ENCODE measurements around the gene FOXN1.

FOXN1 gene

DNA sequence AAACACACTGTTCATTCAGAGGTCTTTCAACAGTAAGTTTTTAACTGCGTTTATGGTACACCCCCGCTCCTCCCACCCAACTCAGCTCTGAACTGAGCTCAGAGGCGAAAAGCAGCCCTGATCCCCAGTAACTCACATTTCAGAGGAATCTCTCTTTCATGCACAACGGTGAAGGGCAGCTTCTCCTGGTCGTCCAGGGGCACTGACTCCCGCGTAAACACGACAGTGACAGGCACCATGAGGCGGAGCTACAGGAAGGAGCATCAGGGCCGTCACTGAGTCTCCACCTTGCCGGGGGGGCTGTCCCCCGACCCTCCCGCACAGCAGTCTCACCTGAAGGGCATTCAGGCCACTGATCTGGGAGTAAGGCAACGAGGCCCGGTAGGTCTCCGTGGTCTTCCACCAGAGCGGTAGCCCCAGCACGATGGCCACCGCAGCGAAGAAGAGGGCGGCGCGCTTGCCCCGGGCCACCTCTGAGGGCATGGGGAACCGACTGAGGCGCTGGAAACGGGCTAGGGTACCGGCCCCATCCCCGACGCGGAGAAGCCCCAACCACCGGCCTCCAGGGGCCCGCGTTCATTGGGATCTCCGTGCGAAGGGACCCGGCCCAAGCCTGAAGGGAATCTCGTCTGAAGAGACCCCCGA, 64.7 kb downstream of the FOXN1 start:
- DNase-seq (ENCODE audit: low read depth), result no peak
- TF ChIP-seq, protein P1, sequence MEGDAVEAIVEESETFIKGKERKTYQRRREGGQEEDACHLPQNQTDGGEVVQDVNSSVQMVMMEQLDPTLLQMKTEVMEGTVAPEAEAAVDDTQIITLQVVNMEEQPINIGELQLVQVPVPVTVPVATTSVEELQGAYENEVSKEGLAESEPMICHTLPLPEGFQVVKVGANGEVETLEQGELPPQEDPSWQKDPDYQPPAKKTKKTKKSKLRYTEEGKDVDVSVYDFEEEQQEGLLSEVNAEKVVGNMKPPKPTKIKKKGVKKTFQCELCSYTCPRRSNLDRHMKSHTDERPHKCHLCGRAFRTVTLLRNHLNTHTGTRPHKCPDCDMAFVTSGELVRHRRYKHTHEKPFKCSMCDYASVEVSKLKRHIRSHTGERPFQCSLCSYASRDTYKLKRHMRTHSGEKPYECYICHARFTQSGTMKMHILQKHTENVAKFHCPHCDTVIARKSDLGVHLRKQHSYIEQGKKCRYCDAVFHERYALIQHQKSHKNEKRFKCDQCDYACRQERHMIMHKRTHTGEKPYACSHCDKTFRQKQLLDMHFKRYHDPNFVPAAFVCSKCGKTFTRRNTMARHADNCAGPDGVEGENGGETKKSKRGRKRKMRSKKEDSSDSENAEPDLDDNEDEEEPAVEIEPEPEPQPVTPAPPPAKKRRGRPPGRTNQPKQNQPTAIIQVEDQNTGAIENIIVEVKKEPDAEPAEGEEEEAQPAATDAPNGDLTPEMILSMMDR (conservative IDR thresholded peaks at IDR 0.05; ENCODE audit: low read depth, low read length), result no peak
- peak overlapping the region; percentile 89 for H3K4me3 ChIP-seq (ENCODE audit: low read length)

DNA sequence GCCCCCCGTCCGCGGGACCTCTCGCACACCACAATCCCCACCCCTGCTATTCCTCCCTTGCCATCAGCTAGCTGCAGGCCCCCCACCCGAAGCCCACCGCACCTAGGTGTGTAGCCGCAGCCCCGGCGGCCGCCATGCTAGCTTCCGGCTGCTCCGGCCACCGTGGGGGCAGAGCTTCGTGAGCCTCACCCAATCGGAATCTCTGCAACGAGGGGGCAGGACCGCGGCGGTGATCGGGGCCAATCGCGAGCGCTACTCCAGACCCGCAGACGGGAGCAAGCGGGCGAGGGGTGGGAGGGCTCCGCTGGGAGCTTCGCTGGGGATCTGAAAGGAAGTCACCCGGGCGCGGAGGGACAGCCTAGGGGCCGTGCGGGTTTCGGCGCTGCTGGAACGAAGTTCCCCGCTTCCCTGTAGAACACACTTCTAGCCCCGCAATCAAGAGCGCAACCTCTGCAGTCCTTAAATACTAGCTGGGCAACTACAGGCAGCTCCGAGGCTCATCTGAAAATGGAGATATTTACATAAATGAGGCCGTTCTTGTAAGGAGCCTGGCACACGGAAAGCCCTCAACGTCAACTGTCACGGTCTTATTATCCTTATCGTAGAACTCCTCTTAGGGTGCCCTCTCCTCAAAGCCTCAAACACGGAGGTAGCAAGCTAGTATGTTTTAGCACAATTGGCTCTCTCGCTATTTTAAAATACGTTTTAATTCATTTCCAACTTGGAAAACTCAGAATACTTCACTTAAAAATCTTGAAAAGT, 65.4 kb downstream of the FOXN1 start, which contains the start of gene PIGS:
PIGS (minus strand) TSS at position 164 of the 762 bp plus-strand sequence; CDS start at position 136, 28 bp downstream.
- TF ChIP-seq, protein P1 (conservative IDR thresholded peaks at IDR 0.05; ENCODE audit: low read depth, low read length), result no peak
- DNase-seq (ENCODE audit: low read depth), result peak; percentile 54
- peak within 1 kb of the TSS; percentile 89 for H3K4me3 ChIP-seq (ENCODE audit: low read length)

DNA sequence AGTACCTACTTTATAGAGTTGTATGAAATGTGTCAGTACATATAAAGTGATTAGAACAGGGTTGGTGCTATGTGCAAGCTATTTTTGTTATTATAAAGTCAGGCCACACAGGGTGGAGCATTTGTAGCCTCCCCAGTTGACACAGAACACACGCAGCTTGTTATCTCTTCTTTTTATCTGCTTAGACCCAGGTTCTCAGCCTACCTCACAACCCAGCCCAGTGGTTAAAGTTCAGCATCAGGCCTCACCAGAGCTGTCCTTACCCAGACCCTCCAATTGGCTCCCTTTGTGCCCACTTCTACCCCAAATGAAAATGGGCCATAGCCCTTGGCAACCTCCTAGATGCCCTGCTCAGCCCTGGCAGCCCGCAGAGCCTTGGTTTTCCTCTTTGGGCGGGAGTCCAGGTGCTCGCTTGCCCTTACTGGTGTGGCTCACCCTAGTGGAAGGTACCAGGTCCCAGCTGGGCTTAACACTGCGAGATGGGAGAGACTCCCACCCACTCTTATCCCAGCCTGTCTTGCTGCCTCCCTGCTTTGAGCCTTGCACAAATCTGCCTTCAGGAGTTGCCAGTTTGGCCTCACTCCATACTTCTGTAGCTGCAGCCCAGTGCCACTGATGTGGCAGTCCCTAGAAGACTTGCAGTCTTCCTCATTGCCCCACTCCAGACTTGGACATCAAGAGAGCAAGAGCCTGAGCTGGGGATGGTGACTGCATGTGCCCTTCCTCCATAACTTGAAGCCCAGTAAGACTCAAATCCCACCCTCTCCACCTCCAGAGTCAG, 66.3 kb downstream of the FOXN1 start:
- no peak overlapping the region for H3K4me3 ChIP-seq (ENCODE audit: low read length)
- no peak for DNase-seq (ENCODE audit: low read depth)
- TF ChIP-seq, protein P1 (conservative IDR thresholded peaks at IDR 0.05; ENCODE audit: low read depth, low read length), result no peak

DNA sequence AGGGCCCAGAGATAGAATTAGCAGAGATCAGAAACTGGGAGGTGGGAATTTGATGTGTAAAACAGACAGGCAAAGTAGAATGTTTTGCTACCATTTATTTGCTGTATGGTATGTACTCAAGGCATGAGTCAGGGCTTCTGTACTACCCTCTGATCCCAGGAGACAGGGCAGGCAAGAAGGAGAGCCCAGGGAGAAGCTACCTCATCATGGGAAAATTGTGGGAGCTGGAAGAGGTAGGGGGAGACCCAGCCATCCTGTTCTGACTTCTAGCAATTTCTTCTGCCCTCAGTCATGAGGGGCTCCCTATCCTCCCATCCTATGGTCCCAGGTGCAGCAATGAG, 66.9 kb downstream of the FOXN1 start:
- no peak for DNase-seq (ENCODE audit: low read depth)
- TF ChIP-seq, protein P1 (conservative IDR thresholded peaks at IDR 0.05; ENCODE audit: low read depth, low read length), result no peak
- H3K4me3 ChIP-seq (ENCODE audit: low read length), result no peak overlapping the region

DNA sequence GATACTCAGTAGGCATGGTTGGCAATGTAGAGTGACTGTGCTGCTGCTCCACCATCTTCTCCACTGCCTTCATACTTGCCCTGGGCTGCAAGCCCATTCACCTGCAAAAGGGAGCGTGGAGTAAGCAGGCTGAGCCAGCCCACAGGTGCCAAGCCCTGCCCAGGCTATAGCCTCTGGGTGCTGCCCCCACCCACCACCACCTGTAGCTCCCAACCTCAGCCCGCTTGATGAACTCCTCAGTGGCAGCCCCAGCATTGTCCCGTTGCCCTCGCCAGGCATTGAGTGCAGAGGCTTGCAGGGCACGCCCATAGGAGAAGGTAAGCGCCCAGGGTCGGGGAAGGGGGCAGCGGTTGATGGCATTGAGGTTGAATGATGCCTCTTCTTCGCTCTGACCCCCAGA, 67.4 kb downstream of the FOXN1 start:
- no peak for DNase-seq (ENCODE audit: low read depth)
- H3K4me3 ChIP-seq (ENCODE audit: low read length), result no peak overlapping the region
- TF ChIP-seq, protein P1 (conservative IDR thresholded peaks at IDR 0.05; ENCODE audit: low read depth, low read length), result no peak

DNA sequence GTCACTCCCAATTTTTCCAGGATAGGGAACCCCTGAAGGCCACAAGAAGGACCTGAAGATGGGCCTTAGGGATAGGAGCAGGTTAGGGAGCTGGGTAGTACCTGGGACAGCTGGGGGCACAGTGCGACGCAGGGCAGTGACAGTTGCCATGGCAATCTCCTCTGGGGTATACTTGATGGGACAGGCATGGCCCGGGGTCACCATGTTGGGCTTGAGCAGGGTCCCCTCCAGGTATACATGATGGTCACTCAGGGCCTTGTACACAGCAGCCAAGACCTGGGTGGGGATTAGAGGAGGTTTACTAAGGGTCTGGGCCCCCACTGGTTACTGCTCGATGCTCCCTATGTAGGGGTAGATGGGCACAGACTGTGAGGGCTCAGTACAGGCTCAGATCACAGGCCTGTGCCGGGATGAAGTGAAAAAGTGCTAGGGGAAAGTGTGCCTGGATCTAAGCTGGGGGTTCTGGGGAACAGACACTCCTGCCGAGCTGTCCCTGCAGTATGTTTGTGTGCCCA, 67.9 kb downstream of the FOXN1 start:
- no peak overlapping the region for H3K4me3 ChIP-seq (ENCODE audit: low read length)
- no peak for DNase-seq (ENCODE audit: low read depth)
- TF ChIP-seq, protein P1 (conservative IDR thresholded peaks at IDR 0.05; ENCODE audit: low read depth, low read length), result no peak
